NCI-H2107 treated with DMSO at 0.1 percent for 48 hours (cell line): ENCODE data around the gene SLC35B2.
A peak's percentile ranks its signal among the peaks of the same experiment; 100 is the strongest.

Experiments used
- DNase-seq: peaks from one replicate; lab custom pipeline; 2025; ENCODE audit not compliant: unreplicated experiment; lab: John Stamatoyannopoulos, UW

The SLC35B2 gene

DNA sequence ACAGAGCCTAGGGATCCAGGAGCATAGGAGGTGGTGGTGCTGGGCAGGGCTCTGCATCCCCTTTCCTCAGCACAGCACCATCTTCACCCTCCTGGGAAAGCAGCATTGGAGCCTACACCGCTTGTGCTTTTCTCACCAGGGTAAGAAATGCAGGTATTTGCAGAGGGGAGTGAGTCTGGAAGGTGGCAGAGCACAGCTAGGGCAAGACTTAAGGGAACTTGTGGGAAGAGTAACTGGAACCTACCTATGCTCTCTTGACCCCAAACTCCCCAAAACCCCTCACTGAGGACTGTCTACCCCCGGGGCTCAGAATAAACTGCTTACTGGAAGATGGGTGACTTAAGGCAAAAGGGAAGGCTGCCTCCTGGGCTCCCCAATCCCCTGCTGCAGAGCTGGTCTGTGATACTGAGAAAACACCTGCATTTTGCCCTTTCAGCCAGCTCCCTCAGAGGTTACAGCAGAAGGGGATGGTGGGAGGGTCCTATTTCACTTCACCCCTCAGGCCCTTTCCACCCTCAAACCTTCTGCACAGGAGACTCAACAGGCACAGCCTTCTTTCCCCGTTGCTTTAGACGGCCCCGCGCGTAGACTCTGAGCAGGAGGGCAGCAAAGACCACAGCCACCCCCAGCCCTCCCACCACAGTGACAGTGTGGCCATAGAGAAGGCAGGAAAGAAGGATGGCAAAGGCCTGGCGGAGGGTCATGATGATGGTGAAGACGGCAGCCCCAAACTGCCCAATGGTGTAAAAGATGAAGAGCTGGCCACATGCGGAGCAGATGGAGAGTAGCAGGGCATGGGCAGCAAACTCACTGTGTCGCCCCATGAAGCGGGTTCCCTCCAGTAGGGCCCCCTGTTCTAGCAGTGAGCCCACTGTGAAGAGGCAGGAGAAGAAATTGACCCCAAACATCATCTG is 2.9 kb downstream of the SLC35B2 start:
- DNase-seq, result no peak

DNA sequence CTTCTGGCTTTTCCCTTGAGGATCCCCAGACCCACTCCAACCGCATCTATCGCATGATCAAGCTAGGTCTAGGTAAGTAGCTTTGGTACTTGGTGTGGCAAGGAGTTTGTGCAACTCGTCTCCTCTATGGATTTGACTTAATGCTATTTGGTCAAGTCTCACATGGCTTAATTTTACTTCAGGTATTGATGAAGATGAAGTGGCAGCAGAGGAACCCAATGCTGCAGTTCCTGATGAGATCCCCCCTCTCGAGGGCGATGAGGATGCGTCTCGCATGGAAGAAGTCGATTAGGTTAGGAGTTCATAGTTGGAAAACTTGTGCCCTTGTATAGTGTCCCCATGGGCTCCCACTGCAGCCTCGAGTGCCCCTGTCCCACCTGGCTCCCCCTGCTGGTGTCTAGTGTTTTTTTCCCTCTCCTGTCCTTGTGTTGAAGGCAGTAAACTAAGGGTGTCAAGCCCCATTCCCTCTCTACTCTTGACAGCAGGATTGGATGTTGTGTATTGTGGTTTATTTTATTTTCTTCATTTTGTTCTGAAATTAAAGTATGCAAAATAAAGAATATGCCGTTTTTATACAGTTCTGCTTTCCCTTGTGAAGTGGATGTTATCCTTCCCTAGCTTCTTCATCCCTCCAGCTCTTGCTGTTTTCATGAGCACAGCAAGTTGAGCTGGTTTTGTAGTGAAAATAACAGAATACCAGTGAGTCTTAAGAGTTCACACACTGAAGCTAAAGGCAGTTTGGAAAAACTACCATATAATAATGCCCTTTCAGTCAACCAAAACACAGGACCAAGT is 3.8 kb downstream of the SLC35B2 start:
- DNase-seq, result peak; percentile 27

DNA sequence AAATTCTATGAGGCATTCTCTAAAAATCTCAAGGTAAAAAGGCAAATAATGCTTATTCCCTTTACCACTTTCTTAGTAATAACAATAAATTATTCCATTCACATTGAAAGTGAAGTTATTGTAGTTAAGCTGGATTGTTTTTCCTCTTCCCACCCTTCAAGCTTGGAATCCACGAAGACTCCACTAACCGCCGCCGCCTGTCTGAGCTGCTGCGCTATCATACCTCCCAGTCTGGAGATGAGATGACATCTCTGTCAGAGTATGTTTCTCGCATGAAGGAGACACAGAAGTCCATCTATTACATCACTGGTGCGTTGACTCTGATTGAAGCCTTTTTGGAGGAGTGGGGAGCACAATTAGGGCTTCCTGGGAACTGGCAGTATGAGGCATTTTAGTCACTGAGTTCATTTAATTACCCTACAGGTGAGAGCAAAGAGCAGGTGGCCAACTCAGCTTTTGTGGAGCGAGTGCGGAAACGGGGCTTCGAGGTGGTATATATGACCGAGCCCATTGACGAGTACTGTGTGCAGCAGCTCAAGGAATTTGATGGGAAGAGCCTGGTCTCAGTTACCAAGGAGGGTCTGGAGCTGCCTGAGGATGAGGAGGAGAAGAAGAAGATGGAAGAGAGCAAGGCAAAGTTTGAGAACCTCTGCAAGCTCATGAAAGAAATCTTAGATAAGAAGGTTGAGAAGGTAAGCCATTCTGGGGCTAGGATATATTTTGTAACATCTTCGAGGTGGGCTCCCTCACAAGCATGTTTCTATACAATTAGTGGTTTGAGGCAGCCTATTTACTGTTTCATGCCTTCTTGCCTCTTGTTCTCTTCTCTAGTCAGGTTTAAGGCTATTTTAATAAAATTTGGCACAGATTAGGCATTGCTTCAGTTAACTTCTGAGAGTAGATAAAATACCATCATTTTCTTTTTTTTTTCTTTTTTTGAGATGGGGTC is 5.5 kb downstream of the SLC35B2 start:
- DNase-seq, result no peak

DNA sequence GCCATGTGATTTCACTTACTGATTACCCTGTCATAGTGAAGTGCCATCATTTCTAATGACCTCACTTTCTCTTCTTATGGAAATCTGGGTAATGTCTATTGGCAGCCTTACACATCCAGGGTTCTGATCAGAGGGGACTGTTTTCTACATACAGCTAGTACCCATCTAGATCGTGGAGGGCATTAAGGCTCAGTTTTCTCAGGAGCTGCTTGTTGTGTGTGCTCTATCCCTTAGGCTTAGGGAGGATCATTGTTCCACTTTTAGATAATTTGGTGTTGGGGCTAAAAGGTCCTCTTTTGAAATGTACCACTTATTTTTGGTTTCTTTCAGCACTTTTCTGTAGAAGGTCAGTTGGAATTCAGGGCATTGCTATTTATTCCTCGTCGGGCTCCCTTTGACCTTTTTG is 6.6 kb downstream of the SLC35B2 start:
- DNase-seq, result no peak

DNA sequence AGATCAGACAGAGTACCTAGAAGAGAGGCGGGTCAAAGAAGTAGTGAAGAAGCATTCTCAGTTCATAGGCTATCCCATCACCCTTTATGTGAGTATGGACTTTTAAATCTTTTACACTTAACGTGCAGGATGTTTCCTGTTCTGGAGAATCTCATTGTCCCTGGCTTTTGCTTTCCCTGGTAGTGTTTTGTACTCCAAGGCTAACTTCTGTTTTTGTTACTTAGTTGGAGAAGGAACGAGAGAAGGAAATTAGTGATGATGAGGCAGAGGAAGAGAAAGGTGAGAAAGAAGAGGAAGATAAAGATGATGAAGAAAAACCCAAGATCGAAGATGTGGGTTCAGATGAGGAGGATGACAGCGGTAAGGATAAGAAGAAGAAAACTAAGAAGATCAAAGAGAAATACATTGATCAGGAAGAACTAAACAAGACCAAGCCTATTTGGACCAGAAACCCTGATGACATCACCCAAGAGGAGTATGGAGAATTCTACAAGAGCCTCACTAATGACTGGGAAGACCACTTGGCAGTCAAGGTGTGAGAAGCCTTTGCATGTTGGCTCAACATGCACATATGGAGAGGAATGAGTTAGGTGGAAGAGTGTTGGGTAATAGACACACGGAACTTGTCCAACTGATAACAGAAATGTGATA is 7.1 kb downstream of the SLC35B2 start:
- DNase-seq, result no peak

DNA sequence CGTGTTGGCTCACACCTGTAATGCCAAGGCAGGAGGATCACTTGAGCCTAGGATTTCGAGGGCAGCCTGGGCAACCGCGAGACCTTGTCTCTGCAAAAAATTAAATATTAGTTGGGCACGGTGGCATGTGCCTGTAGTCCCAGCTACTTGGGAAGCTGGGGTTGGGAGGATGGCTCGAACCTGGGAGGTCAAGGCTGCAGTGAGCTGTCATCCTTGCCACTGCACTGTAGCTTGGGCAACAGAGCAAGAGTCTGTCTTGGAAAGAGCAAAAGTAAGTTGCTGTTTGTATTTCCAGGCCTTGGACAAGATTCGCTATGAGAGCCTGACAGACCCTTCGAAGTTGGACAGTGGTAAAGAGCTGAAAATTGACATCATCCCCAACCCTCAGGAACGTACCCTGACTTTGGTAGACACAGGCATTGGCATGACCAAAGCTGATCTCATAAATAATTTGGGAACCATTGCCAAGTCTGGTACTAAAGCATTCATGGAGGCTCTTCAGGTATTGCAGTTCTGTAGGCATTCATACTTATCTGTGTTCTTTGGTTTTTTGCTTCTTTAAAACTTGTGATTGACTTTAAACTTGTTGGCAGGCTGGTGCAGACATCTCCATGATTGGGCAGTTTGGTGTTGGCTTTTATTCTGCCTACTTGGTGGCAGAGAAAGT is 8.1 kb downstream of the SLC35B2 start:
- DNase-seq, result no peak

DNA sequence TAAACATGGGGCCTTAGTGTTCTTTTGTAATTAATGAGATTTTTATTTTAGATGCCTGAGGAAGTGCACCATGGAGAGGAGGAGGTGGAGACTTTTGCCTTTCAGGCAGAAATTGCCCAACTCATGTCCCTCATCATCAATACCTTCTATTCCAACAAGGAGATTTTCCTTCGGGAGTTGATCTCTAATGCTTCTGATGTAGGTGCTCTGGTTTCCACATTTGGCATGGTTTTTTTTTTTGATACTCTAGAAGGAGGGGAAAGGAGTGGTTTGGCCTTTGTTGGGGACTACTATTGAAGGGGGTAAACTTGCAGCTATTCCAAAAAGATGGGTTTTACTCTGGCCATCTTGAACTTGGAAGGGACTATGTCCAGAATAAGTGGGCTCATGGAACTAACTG is 8.7 kb downstream of the SLC35B2 start:
- DNase-seq, result no peak

DNA sequence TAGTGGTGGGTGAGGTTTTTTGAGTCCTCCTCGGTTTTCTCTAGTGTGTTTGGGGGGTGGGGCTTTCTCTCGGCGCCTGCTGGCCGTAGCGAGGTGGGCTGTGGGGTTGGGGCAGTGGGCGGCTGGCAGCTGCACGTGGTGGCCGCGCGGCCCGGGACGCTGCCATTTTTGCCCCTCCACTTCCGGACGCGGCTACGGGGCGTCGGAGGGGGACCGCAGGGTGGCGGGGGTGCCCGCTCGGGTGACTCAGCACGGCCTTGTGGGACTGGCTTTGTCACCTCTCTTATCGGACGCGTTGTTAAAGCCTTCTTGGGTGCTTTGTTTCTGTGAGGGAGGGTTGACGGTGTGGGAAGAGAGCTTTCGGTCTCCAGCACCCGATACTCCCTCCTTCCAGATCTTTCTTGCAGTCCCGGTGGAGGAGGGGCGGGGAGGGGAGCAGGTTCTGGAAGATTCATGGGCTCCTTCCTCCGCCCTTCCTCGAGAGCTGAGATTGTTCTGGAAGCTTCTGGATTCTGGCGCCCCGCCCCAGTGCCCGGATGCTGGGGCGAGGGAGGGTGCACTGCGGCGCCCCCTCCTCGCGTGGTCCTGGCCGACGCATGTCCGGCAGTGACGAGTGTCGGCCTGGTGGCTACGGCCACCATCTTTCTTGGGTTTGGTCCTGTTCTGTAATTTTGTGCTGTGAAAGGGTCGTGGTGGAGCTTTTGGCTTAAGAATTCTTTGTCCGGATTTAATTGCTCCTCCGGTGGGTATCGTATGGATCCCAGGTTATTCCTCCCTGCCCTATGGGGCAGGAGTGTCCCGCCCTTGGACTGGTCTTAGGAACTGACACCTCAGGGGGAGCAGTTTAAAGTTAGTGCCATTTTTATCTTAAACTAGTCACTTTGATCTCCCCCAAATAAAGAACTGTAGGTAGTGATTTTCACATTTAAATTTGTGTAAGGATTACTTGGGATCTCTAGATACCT is 9.7 kb downstream of the SLC35B2 start:
- no peak for DNase-seq

DNA sequence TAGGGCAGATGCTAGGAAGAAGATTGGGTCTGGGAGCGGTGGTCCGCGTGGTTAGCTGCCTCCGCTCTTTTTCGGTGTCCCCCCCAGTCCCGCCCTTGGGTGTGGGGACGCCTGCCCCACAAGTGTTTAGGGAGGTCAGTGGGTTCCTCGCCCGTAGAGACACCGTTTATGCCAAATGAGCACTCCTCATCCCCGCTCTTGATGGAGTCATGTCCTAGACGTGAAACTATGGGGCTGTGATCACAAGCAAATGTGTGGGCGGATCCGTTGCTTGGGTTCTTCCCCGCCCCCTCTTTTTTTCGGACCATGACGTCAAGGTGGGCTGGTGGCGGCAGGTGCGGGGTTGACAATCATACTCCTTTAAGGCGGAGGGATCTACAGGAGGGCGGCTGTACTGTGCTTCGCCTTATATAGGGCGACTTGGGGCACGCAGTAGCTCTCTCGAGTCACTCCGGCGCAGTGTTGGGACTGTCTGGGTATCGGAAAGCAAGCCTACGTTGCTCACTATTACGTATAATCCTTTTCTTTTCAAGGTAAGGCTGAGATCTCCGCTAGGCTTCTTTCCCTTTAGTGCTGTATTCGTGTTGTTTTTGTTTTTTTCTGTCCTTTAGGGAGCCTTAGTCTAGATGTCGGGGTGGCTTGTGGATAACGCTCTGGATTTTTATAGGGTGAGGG is 10.5 kb downstream of the SLC35B2 start, which contains the start of gene HSP90AB1:
Gene HSP90AB1 (plus strand): TSS at position 439 of the 675 bp plus-strand sequence. CDS start 1,529 bp downstream, outside the sequence.
- peak; percentile 84 for DNase-seq

DNA sequence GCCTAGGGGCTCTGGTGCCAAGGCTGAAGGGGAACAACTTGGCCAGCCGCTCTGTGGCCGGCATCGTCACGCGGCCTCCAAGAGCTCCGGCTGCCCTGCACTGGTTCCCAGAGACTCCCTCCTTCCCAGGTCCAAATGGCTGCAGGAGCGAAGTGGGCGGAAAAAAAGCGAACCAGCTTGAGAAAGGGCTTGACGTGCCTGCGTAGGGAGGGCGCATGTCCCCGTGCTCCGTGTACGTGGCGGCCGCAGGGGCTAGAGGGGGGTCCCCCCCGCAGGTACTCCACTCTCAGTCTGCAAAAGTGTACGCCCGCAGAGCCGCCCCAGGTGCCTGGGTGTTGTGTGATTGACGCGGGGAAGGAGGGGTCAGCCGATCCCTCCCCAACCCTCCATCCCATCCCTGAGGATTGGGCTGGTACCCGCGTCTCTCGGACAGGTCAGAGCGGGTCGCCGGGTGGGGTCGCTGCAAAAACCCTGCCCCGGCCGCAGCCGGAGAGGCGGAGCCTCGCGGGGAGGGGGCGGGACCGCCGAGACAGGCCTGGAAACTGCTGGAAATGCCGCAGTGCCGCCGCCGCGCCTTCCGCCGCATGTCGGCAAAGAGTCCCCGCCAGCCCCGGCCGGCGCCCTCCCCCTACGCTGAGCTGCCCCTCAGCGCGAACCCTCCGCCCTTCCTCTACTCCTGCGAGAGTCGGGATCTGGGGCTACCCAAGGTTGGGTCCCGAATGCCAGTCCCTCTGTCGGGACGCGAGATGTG is 11.2 kb downstream of the SLC35B2 start:
- peak; percentile 36 for DNase-seq

DNA sequence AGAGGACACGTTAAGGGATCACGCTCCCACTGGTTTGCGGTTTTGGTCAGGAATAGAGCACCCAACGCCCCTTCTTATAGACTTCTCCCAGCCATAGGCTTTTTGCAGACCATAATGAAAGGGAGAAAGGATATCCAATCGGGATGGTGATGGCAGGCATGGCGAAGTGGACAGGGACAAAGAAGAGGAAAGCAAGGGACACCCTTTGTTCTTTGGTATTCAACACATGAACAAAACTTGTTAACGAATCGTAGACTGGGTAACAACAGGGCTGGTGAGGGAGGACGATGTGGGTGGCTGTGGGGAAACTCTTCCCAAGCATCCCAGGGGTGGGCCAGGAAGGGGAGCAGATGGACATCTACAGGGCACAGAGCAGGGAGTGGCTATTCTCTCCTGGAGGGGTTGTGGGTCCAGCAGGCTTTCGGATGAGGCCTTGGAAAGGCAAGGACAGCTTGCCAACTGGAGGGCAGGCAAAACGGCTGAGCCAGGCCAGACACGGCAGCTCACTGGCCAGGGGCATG is 11.9 kb downstream of the SLC35B2 start:
- no peak for DNase-seq

DNA sequence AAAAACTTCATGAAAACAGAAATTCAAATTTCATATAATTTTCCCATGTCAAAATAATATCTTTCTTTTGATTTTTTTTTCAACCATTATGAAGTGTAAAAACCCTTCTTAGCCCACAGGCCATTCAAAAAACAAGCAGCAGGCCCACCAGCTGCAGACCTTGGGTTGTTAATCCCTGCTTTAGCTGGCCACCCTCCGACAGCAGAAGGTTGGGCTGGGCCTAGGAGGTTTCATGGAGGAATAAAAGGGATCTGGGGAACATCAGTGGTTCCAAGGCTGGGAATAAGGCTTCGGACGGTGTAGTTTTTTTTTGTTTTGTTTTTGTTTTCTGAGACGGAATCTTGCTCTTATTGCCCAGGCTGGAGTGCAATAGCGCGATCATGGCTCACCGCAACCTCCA is 14.0 kb downstream of the SLC35B2 start:
- no peak for DNase-seq

DNA sequence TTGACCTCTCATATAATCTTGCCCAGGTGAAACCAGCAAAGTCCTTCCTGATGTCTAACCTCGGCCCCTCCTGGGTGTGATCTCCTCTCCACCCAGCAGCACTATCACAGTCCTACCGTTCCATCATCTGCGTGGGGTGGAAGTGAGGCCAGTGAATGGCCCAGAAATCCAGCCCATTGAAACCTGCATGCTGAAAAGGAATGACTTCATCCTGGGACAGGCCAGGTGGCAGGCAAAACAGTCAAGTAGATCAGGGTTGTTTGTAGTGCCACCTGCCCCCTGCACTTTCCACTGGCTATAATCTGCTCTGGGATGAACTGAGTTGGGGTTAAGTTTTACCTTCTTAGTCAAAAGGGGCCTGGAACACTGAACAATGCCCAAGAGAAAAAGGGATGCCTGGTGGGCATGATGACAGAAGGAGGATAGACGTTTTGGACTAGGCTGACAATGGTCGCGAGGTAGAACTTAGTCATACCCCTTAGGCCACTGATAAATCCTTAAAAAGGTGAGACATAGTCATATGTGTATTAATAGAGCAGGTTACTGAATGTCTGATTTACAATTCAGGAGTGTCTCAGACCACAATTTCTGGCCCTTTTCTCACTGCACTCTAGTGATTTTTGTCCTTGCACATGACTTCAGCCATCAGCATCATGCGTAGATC is 18.5 kb downstream of the SLC35B2 start:
- DNase-seq, result no peak

DNA sequence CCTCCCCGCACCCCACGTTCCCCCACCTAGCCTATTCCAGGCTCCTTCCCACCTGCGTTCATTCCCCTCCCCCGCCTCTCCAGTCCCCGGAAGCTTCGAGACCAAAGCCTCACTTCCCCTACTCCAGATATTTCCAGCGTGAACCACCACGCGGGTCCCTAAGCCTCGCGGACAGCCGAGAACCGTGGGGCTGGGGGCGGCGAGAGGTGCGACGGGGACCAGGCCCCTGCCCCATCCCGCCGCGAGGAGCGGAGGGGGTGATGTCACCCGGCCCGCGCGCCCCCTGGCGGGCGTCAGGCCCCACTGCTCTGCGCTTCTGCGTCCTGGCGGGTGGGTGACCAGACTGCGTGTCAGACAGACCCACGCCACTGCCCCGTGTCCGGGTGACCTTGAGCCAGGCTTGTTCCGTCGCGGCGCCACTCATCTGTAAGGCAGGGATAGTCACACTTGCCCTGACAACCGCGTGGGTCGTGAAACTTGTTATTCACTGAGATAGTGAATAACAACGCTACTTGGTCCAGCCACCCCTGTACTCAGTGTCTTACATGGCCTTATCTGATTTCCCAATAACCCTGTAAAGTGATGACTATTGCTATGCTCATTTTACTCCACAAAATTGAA is 19.4 kb downstream of the SLC35B2 start:
- no peak for DNase-seq

DNA sequence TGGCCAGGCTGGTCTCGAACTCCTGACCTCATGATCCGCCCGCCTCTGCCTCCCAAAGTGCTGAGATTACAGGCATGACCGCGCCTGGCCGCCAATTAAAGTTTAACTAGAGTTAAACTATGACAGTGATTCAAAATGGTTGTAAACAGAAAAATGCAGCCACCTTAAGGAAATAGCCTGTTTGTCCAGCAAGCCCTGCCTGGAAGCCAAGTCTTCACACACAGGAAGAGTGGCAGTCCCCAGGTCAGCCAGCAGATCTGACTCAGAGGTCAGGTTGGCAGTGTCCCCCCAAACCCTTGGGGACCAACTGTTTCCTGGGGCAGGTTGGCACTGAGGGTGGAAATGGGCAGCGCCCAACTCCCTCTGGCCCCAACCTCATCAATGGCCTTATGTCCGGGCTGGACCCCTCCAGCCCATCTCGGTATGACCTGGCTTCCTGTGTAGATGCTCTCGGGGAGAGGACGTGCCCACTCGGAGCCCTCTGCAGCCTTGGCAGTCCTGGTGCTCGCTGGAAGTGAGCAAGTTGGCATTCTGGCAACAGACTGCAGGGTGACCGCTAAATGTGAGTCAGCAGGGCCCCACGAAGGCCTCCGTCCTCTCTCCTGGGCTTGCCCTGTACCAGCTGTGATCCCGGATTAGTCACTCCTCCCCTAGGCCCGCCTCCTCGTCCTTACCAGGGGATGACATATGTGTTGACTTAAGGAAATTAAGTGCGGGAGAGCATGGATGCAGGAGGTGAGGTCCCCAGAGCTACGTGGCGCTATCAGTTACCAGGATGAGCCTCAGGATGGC is 20.1 kb downstream of the SLC35B2 start:
- DNase-seq, result peak; percentile 76
